HCT116 (cell line): Measurements from ENCODE around the gene SUDS3. TPM values are rescaled to one million over a fixed set of nuclear protein-coding genes. Genes with fewer than 3 reads are reported as not detected.

Experiments
- ATAC-seq: fragments of 200-7000 bp; cut with Tn5 transposase; 2 replicates; pipeline ENCODE4 v1.9.1; 2020; ENCODE audit warnings: mild to moderate bottlenecking, moderate library complexity
- BruUV-seq: library from RNA; stranded (reverse); fragments of 400-500 nt; replicated peaks from 2 replicates; lab custom pipeline; 2021; lab: Mats Ljungman, UMichigan
- CTCF ChIA-PET: fragments of 300-600 bp; sonication (Branson Sonifier 250); formaldehyde crosslinking; loops from one replicate; lab custom pipeline; 2021; ENCODE audit warnings: antibody characterized with exemption; lab: Charles Lee
- POLR2A ChIA-PET: fragments of 300-600, 350-600 bp; sonication (Branson Sonifier 250); formaldehyde crosslinking; loops from one replicate; lab custom pipeline; 2021; ENCODE audit warnings: antibody characterized with exemption; lab: Charles Lee
- RAD21 ChIA-PET, 2 experiments: fragments of 300-600 bp; sonication (Branson Sonifier 250); formaldehyde crosslinking; loops; one replicate each; lab custom pipeline; 2023; ENCODE audit warnings: low total read pairs in 2 of 2; ENCODE audit not compliant: uncharacterized antibody in 2 of 2, unreplicated experiment in 2 of 2, low non-redundant PET in 1 of 2; lab: Charles Lee
- DNase-seq: peaks from one replicate; pipeline ENCODE4 v3.0.0-alpha.2; 2010; ENCODE audit warnings: low read depth, low spot score
- H2AFZ ChIP-seq: fragments of 200-600 bp; shearing (Covaris generic), sonication (generic); 2 replicates; pipeline ENCODE4 v1.6.1; 2017; ENCODE audit warnings: low read depth, mixed run types, mixed read lengths, antibody characterized with exemption, low read length; ENCODE audit not compliant: poor library complexity, severe bottlenecking
- H3K27ac ChIP-seq: 2 replicates; pipeline ENCODE4 v1.5.1; 2012; ENCODE audit warnings: low read depth, low read length
- H3K27me3 ChIP-seq: fragments of 200-600 bp; sonication (generic); 2 replicates; pipeline ENCODE4 v1.6.1; 2016; ENCODE audit warnings: mixed run types, low read length, mixed read lengths; ENCODE audit not compliant: insufficient read depth
- H3K36me3 ChIP-seq, 2 experiments: fragments of 200-500 bp in 1 of 2; fragments of 200-600 bp in 1 of 2; sonication (Bioruptor generic) in 1 of 2; sonication (generic) in 1 of 2; 2 replicates each; pipeline versions ENCODE4 v1.5.1 to v1.6.1; 2014 to 2016; ENCODE audit warnings: low read length in 2 of 2, inconsistent platforms in 1 of 2, mixed read lengths in 1 of 2, mixed run types in 1 of 2; ENCODE audit not compliant: insufficient read depth in 2 of 2, control insufficient read depth in 1 of 2
- H3K4me1 ChIP-seq, 2 experiments: fragments of 200-600 bp in 1 of 2; sonication (generic) in 1 of 2; 2 replicates each; pipeline versions ENCODE4 v1.5.1 to v1.6.1; 2012 to 2017; ENCODE audit warnings: low read length in 2 of 2, inconsistent platforms in 1 of 2, mild to moderate bottlenecking in 1 of 2, mixed read lengths in 1 of 2, mixed run types in 1 of 2, moderate library complexity in 1 of 2; ENCODE audit not compliant: insufficient read depth in 2 of 2, control insufficient read depth in 1 of 2
- H3K4me2 ChIP-seq: fragments of 200-600 bp; sonication (generic); 2 replicates; pipeline ENCODE4 v1.6.1; 2017; ENCODE audit warnings: mixed run types, low read length, mixed read lengths
- H3K4me3 ChIP-seq, 2 experiments: fragments of 200-600 bp in 1 of 2; sonication (generic) in 1 of 2; replicated peaks in 1 of 2; 2 replicates each; pipeline ENCODE4 v1.5.1; 2011 to 2016; ENCODE audit warnings: low read length in 2 of 2, control low read depth in 1 of 2, low read depth in 1 of 2, mild to moderate bottlenecking in 1 of 2, mixed read lengths in 1 of 2, mixed run types in 1 of 2
- H3K79me2 ChIP-seq: fragments of 200-600 bp; sonication (generic); 2 replicates; pipeline ENCODE4 v1.6.1; 2017; ENCODE audit warnings: mild to moderate bottlenecking, mixed run types, low read length, moderate library complexity, mixed read lengths; ENCODE audit not compliant: insufficient read depth
- H3K9ac ChIP-seq: fragments of 200-600 bp; sonication (generic); 2 replicates; pipeline ENCODE4 v1.6.1; 2016; ENCODE audit warnings: low read length, mixed read lengths
- H3K9me2 ChIP-seq: fragments of 200-600 bp; sonication (generic), shearing (Covaris generic); 2 replicates; pipeline ENCODE4 v1.6.1; 2017; ENCODE audit warnings: mixed run types, mild to moderate bottlenecking, moderate library complexity; ENCODE audit not compliant: insufficient read depth
- H3K9me3 ChIP-seq, 2 experiments: fragments of 200-500 bp in 1 of 2; fragments of 200-600 bp in 1 of 2; sonication (Bioruptor generic) in 1 of 2; sonication (generic) in 1 of 2; 2 replicates each; pipeline ENCODE4 v1.6.1; 2014 to 2017; ENCODE audit warnings: low read length in 2 of 2, mixed read lengths in 2 of 2, inconsistent platforms in 1 of 2, low read depth in 1 of 2, mild to moderate bottlenecking in 1 of 2, mixed run types in 1 of 2, moderate library complexity in 1 of 2; ENCODE audit not compliant: control insufficient read depth in 1 of 2, insufficient read depth in 1 of 2
- H4K20me1 ChIP-seq: fragments of 200-600 bp; sonication (generic), shearing (Covaris generic); 2 replicates; pipeline ENCODE4 v1.6.1; 2017; ENCODE audit warnings: mixed run types, mild to moderate bottlenecking, moderate library complexity; ENCODE audit not compliant: insufficient read depth
- CBX3 ChIP-seq: IDR thresholded peaks from 2 replicates; pipeline ENCODE4 v1.6.1; 2012; ENCODE audit warnings: low read depth
- JUND ChIP-seq: IDR thresholded peaks from 2 replicates; pipeline ENCODE4 v1.6.1; 2012
- POLR2A ChIP-seq: IDR thresholded peaks from 2 replicates; pipeline ENCODE4 v1.7.0; 2011; ENCODE audit warnings: borderline replicate concordance; ENCODE audit not compliant: insufficient read depth, insufficient read length; ENCODE audit errors: extremely low read depth
- POLR2AphosphoS5 ChIP-seq: IDR thresholded peaks from 2 replicates; pipeline ENCODE4 v1.6.1; 2011; ENCODE audit warnings: mild to moderate bottlenecking, low read depth, low read length, moderate library complexity
- RAD21 ChIP-seq: IDR thresholded peaks from 2 replicates; pipeline ENCODE4 v1.6.1; 2012; ENCODE audit warnings: low read depth, mild to moderate bottlenecking
- SIN3A ChIP-seq: IDR thresholded peaks from 2 replicates; pipeline ENCODE4 v1.6.1; 2012; ENCODE audit warnings: low read depth
- SP1 ChIP-seq: IDR thresholded peaks from 2 replicates; pipeline ENCODE4 v1.6.1; 2012; ENCODE audit warnings: low read depth
- YY1 ChIP-seq: IDR thresholded peaks from 2 replicates; pipeline ENCODE4 v1.6.1; 2011; ENCODE audit warnings: low read length, low read depth, moderate library complexity, mild to moderate bottlenecking; ENCODE audit not compliant: insufficient replicate concordance; ENCODE audit errors: extremely low read depth
- intact Hi-C: fragments of 100-400 bp; cut with micrococcal nuclease; formaldehyde crosslinking; loops from 2 replicates; pipeline ENCODE4 v1.10.0; 2022
- total RNA-seq: library from RNA; stranded (reverse); gene quantifications from one replicate; pipeline ENCODE4 v1.2.1, GENCODE V29; 2021; ENCODE audit not compliant: unreplicated experiment

Gene SUDS3
- total RNA-seq, 1 experiment from 2014 or later: 32.3 TPM

DNA sequence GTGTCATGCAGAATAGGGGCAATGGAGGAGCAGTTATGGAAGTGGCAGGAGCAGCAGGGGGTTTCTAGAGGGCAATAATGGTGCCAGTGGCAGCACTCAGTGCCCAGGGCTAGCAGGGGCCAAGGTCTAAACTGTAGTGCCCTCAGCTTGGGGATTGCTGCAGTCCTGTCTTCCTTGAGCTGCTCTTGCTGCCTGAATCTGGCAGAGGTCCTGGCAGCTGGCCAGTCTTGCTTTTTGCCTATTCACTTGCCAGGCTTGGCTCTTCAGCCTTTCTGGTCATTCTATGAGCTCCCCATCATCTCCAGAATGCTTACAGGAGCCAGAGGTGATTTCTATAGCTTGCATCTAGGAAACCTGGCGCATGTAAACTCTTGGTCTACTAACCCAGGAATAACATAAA lies 72.0 kb downstream of the SUDS3 start:
- Histone ChIP-seq H4K20me1 (no peaks in the 10 kb centered on the region), H3K4me2 (no peak overlapping the region), H3K4me1 (no peaks in the 10 kb centered on the region), H3K9me2 (no peaks in the 10 kb centered on the region), H3K9me3 (no peaks in the 10 kb centered on the region), H3K36me3 (no peaks in the 10 kb centered on the region), H3K27me3 (peaks cover 24% of the 10 kb centered on the region; the same call in 1 of the 2 replicates), H3K4me3 (no peak overlapping the region), H2AFZ (no peak overlapping the region), H3K27ac (no peak overlapping the region), H3K9ac (no peak overlapping the region), H3K79me2 (no peaks in the 10 kb centered on the region)
- intact Hi-C loops: no loop called here
- TF ChIP-seq SP1 (no peak), SIN3A (no peak), YY1 (no peak)
- ChIA-PET RAD21 (no interaction called here), CTCF (no interaction called here), POLR2A (no interaction called here)
- no peak for ATAC-seq
- no peak for DNase-seq
- no TSS peak for BruUV-seq

DNA sequence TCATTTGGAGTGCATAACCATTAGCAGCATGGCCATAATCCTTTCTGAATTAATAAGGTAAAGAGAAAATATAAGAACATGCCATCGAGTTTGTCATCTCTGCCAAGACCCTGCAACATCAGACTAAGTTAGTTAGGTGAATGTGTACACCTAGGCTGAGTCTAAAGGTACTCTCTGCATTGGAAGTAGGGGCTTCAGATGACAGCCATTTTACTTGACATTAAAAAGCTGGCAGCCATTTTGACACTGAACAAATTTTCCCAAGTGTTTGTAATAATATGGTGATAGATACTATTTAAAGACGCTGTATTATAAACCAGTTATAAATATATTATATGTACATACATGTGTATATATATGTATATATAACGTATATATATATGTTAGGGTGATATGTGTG lies 79.0 kb downstream of the SUDS3 start:
- Histone ChIP-seq H3K4me3 (no peak overlapping the region), H3K36me3 (no peaks in the 10 kb centered on the region), H3K9me3 (no peaks in the 10 kb centered on the region), H3K9me2 (no peaks in the 10 kb centered on the region), H2AFZ (no peak overlapping the region), H4K20me1 (no peaks in the 10 kb centered on the region), H3K4me1 (no peaks in the 10 kb centered on the region), H3K27me3 (peaks cover 15% of the 10 kb centered on the region; the same call in 1 of the 2 replicates), H3K9ac (no peak overlapping the region), H3K4me2 (no peak overlapping the region), H3K27ac (no peak overlapping the region), H3K79me2 (no peaks in the 10 kb centered on the region)
- intact Hi-C loops: no loop called here
- DNase-seq (no peak), ATAC-seq (no peak)
- BruUV-seq: no TSS peak
- TF ChIP-seq YY1: peak; percentile 52
- TF ChIP-seq SP1: no peak
- no peak for TF ChIP-seq POLR2A
- TF ChIP-seq RAD21: no peak
- TF ChIP-seq CBX3: no peak
- no peak for TF ChIP-seq POLR2AphosphoS5
- TF ChIP-seq JUND: no peak
- POLR2A ChIA-PET: no interaction called here
- CTCF ChIA-PET: interaction anchor here (1.1 kb wide), 1 partner anchor 168 kb away, joined by 4 read pairs; no protein-coding TSS in a partner anchor
- RAD21 ChIA-PET: no interaction called here
